ENCODE results near the gene CSF2. TPM values are rescaled to one million over a fixed set of nuclear protein-coding genes. Genes with fewer than 3 reads are reported as not detected.

Gene CSF2
- total RNA-seq = not detected in 2 replicates

GRCh38 chr5:132073231-132074013 lies at the start of gene CSF2:
Gene CSF2, plus strand, starts transcription at chr5:132073789. Its CDS starts 35 bp downstream, at chr5:132073824.

GRCh38 chr5:132060501-132061161 lies 13.0 kb upstream of the CSF2 start, which contains the start of gene IL3:
Gene IL3, plus strand, starts transcription at chr5:132060655. Its CDS starts 52 bp downstream, at chr5:132060707.

Other genes with a start within 250 kb of the CSF2 start
- gene MEIKIN, start 128.1 kb upstream of the CSF2 start, total RNA-seq = 0.12 TPM in 1 of 2 replicates, not detected in the other
- gene ACSL6, start 62.1 kb upstream of the CSF2 start, total RNA-seq = not detected in 2 replicates
- gene IL3, start 13.1 kb upstream of the CSF2 start, total RNA-seq = not detected in 2 replicates
- gene P4HA2, start 154.1 kb downstream of the CSF2 start, total RNA-seq = 72.7 and 74.6 TPM in 2 replicates
- 18.8 and 43.8 TPM in 2 replicates for gene PDLIM4, start 183.9 kb downstream of the CSF2 start, total RNA-seq
- gene SLC22A4, start 220.6 kb downstream of the CSF2 start, total RNA-seq = 2.1 and 3.7 TPM in 2 replicates

All from cardiac ventricle fibroblast (primary cell).